ENCODE measurements around the gene SYTL1.

- TF ChIP-seq CTCF (conservative IDR thresholded peaks at IDR 0.05; ENCODE audit: low read length): no peak
- TF ChIP-seq EZH2phosphoT487 (IDR thresholded peaks at IDR 0.05; ENCODE audit: borderline replicate concordance, low read depth, low read length): no peak
Observed at GRCh38 chr1:27380766-27381733, 39.2 kb downstream of the SYTL1 start.

All from OCI-LY7 (cell line).